Medulla oblongata (tissue), 1 donor: ENCODE data around the gene RNF144A.

Source experiments
- DNase-seq: peaks from one replicate; pipeline ENCODE4 v3.0.0-alpha.2; 2015; ENCODE audit errors: extremely low spot score

RNF144A gene

GRCh38 chr2:6908291-6908690 is 8.9 kb upstream of the RNF144A start:
- no peak for DNase-seq

GRCh38 chr2:6909431-6910385 is 7.5 kb upstream of the RNF144A start:
- no peak for DNase-seq

GRCh38 chr2:6911721-6912120 is 5.5 kb upstream of the RNF144A start:
- no peak for DNase-seq

- no peak for DNase-seq
These were observed 3.6 kb upstream of the RNF144A start for GRCh38 chr2:6913415-6914157.

- no peak for DNase-seq
These were observed 2.4 kb upstream of the RNF144A start for GRCh38 chr2:6914828-6915227.

DNA sequence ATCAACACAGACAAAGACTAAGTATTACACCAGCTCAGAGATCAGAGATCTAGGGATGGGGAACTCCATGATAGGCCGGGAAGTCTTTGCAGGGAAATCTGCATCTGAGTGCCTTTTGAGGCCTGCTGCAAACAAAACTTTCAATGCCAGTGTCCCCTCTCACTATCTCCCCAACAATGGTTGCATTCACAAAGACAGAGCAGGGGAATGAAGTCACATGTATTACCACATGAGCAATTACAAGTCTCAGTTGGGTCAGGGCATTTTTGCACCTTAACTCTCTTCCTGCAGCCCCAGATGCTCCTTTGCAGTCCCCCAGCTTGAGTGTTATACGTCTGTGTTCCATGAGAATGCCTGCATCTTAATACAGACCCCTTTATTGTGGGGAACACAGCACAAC is 1.8 kb upstream of the RNF144A start:
- DNase-seq, result peak; percentile 84

DNA sequence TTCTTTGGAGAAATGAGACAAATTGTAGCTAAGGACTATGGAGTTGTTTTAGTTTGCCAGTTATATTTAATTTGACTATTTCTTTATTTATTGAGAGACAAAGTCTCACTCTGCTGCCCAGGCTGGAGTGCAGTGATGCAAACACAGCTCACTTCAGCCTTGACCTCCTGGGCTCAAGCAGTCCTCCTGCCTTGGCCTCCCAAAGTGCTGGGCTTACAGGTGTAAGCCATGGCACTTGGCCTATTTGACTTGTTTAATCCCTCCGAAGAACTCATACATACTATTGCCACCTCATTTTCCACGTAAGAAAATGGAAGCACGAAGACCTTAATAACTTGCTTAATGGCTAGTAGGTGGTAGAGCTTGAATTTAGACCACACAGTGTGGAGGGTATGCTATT is 988 bp upstream of the RNF144A start:
- no peak for DNase-seq

DNA sequence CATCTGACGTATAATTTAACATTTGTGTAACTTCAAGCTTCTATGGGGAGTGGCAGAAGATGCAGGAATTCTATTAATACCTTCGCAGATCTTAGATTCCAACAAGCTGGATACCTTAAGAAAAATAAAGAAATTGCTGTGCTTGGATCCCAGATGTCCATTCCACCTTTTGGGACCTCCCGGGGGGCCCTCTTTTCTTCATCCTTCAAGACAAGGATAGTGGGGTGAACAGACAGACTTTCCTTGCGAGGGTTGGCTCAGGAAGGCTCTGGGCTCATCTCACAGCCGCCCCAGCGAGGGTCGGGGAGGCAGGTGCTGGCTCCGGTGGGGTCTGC is 509 bp upstream of the RNF144A start:
- DNase-seq, result no peak

- no peak for DNase-seq
These were observed 679 bp downstream of the RNF144A start for GRCh38 chr2:6917761-6918421.

DNA sequence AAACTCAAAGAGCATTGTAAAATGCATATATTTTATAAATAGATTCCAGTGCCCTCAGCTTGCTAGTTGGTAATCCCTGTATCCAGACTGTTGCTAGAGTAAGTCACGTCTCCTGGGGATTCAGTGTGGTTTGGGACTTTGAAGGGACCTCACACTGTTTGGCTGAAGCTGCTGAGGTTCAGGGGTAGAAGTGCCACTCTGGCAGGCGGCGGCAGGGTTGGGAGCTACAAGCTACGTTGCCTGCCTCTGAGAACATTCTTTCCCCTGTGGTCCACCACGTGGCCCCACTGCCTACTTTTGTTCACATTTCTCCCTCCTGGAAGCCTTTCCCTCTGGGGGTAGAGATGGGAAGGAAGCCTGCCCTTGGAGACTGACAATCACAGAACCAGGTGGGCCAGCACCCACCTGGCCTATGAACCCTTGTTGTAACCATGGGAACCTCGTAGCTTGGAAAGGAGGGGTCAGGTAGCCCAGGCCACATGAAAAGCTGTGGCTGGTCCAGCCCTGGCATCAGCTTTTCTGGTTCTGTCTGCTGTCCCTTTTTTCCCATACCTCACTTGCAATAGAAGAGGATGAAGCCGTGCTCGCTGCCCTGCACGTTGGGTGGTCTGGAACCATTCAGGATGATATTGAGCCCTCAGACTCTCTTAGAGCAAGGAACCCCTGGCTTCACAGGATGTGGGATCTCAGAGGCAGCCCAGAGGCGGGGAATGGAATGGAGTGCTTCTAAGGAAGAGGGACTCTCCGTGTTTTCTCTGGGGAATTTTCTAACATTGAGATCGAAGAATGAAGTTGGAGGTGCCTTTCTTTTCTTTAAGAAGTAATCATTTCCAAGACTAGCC is 2.9 kb downstream of the RNF144A start:
- DNase-seq, result no peak

DNA sequence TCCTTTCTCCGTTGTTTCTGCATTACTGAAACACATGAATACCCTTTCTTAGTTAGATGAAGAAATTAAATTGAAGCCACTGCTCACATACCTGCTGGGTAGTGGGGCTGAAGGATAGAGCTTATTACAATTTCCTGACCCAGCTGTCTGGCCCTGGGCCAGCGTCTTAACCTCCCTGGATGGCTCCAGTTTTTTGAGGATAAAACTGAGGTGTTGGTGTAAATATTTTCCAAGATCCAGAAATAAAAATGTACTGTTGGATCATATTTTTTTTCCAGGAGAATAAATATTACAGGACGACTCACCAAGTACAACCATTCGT is 3.5 kb downstream of the RNF144A start:
- DNase-seq, result no peak

GRCh38 chr2:6921321-6921922 is 4.2 kb downstream of the RNF144A start:
- DNase-seq, result no peak

DNA sequence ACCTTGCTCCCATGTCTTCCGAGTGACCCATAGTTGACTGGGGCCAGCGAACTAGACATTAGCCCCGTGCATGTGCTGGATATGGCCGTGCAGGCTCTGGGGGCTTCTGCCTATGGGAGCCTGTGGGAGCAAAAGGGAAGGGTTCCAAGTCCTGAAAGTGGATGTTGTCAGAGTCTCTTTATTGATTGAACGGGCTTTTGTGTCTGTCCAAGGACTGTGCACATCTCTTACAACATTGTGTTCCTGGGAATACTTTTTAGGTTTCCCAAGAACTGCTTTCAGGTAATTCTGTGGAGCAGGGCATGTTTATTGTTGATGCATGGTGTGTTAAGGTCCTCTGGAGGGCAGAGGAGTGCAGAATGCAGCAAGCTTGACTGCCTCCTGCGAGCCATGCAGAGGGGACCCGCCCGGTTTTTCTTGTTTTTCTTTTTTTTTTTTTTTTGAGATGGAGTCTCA is 5.0 kb downstream of the RNF144A start:
- DNase-seq, result no peak

GRCh38 chr2:6923319-6923718 is 6.1 kb downstream of the RNF144A start:
- DNase-seq, result no peak

DNA sequence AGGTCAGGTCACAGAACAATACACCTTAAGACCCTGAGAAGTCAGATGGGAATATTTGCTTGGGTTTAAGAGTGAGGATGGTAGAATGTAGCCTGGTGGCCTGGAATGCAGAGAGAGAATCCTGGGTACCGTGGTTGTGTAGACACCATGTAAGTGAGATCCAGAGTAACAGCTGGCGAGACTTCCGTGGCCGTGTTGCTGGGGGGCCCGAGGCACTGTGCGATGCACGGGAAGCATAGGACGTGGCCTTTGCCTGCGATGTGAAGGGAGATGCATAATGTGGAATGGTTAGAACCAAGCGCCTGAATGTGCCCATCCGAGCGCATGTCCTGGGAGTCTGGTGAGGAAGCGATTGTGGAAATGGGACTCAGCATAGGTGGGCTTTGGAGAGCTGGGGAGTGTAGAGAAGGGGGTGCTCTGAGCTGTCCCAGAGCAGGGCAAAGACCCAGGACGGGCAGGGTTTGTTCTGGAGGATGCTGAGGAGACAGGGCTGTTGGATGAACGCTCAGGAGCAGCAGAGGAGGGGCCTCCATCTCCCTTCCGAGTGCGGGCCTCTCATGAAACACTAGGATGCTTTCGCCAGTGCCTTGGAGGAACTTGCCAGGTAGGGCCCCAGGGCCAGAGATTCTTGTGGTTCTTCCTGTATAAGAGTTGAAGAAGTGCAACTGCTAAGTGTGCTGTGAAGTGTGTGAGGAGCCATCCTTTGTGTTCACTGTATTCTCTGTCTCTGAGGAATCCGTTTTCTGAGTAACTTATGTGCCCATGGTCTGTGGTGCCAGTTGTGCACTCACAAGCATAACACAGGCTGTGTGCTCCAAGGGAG is 7.1 kb downstream of the RNF144A start:
- DNase-seq, result no peak

DNA sequence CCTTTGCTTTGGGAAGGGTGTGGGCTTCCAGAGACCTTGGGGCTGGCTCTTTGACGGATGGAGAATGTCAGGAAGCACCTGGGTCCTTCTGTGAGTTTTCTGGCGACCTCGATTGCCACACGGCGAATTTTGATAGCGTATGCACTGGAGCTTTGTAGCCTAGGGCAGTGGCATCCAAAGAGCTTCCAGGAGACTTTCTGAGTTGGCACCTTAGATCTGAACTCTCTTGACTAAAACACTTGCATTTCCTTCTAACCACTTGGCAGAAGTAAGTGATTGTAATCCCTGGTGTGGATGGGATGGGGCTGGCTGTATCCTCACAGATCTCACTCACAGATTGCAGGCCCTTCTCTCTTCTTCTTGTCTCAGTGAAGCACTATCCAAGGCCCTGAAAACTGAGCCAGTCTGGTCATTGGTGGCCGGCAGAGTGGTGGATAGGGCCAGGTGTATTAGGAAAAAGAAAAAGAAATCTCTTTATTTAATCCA is 7.8 kb downstream of the RNF144A start:
- DNase-seq, result no peak

DNA sequence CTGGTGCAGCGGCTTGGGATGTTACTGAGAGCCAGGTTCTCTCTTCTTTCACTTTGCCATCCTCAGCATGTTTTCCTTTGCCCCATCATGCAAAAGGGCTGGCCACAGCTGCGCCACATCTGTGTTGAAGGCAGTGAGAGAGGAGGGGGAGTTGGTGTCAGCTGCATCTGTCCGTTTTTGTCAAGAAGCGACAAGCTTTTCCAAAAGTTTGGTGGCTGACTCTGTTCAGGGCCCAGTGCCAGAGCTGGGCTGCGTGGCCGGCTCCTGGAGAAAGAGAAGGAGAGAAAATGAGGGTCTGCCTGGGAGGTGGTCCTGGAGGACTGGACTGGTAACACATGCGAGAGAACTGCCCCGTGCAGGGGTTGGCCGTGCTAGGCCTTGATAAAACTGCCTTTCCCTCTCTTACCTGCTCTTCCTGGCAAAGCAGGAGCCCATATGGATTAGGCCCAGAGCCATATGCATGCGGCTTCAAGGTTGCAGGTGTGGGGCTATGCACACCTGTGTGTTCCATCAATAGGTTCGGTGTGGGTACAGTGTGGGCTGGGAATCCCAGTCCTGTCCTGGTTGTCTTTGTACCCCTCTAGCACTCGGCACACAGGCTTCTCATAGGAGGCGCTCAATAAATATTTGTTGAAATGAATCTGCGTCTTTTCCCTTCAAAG is 9.0 kb downstream of the RNF144A start:
- DNase-seq, result no peak

- no peak for DNase-seq
These were observed 10.0 kb downstream of the RNF144A start for GRCh38 chr2:6927186-6927585.

DNA sequence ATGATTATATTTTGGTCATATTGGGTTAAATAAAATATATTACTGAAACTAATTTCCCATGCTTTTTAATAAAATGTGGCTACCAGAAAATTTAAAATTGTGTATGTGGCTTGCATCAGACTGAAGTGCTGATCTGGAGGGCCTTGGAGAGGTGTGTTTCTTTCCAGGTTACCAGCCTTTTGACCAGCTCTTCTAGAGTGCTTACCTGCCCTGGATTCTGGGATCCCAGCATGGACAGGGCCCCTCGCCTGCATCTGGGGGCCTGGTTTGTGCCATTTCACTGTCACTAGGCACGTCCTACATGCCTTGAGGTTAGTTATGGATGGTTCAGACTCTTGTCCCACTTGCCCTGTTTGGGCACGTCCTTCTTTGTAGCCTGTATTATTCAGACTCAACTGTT is 10.5 kb downstream of the RNF144A start:
- DNase-seq, result no peak

GRCh38 chr2:6928452-6928851 is 11.2 kb downstream of the RNF144A start:
- no peak for DNase-seq
